PC-3 (cell line): ENCODE measurements around the gene ZNF408.

Experiments
- EZH2phosphoT487 ChIP-seq: fragments of 300-600 bp; sonication (generic); IDR thresholded peaks from 2 replicates; pipeline ENCODE4 v1.6.1; 2018; ENCODE audit warnings: mild to moderate bottlenecking, antibody characterized with exemption, low read length, borderline replicate concordance
- TF ChIP-seq, protein P1 (sequence below): fragments of 300-600 bp; sonication (generic); conservative IDR thresholded peaks from 2 replicates; pipeline ENCODE4 v1.5.1; 2017; ENCODE audit warnings: antibody characterized with exemption, low read depth, mild to moderate bottlenecking, low read length

DNA sequence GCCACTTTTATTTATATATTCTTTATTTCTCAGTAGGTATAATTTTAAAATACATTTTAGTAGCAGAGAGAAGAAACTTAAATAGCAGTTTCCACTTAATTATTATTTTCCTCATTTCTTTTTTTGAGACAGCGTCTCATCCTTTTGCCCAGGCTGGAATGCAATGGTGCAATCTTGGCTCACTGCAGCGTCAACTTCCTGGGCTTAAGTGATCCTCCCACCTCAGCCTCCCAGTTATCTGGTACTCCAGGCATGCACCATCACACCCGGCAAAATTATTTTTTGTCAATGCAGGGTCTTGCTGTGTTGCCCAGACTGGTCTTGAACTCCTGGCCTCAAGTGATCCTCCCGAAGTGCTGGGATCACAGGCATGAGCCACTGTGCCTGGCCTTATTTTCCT lies 45.2 kb upstream of the ZNF408 start:
- TF ChIP-seq, protein P1, sequence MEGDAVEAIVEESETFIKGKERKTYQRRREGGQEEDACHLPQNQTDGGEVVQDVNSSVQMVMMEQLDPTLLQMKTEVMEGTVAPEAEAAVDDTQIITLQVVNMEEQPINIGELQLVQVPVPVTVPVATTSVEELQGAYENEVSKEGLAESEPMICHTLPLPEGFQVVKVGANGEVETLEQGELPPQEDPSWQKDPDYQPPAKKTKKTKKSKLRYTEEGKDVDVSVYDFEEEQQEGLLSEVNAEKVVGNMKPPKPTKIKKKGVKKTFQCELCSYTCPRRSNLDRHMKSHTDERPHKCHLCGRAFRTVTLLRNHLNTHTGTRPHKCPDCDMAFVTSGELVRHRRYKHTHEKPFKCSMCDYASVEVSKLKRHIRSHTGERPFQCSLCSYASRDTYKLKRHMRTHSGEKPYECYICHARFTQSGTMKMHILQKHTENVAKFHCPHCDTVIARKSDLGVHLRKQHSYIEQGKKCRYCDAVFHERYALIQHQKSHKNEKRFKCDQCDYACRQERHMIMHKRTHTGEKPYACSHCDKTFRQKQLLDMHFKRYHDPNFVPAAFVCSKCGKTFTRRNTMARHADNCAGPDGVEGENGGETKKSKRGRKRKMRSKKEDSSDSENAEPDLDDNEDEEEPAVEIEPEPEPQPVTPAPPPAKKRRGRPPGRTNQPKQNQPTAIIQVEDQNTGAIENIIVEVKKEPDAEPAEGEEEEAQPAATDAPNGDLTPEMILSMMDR: no peak
- TF ChIP-seq EZH2phosphoT487: no peak
